ENCODE measurements around the gene C13orf46.

DNA sequence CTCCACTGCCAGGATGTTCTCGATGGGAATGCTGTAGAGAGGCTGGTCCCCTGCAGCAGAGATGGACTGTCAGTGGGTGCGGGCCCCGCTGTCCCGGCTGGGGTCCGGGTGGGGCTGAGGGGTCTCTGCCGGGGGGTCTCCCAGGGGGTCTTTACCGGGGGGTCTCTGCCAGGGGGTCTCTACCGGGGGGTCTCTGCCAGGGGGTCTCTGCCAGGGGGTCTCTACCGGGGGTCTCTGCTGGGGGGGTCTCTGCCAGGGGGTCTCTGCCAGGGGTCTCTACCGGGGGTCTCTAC lies 25.7 kb upstream of the C13orf46 start:
- TF ChIP-seq CEBPB (IDR thresholded peaks at IDR 0.05; ENCODE audit: low read depth, low read length) (no peak), SRF (IDR thresholded peaks at IDR 0.05; ENCODE audit: low read depth, low read length) (no peak), GABPA (IDR thresholded peaks at IDR 0.05; ENCODE audit: borderline replicate concordance, insufficient read depth, low read length) (no peak), BACH1 (IDR thresholded peaks at IDR 0.05; ENCODE audit: low read length) (no peak), POLR2A (IDR thresholded peaks at IDR 0.05; ENCODE audit: control extremely low read depth in 1 of 2, low read depth in 2 of 2, low read length in 2 of 2) (no peak), POLR2AphosphoS5 (IDR thresholded peaks at IDR 0.05; ENCODE audit: low read depth, low read length) (no peak), RNF2 (IDR thresholded peaks at IDR 0.05; ENCODE audit: borderline replicate concordance, low read depth, low read length, missing control alignments, poor library complexity, severe bottlenecking) (no peak), CHD7 (IDR thresholded peaks at IDR 0.05; ENCODE audit: insufficient replicate concordance, low read length) (no peak), CBX8 (IDR thresholded peaks at IDR 0.05; ENCODE audit: borderline replicate concordance, low read depth, low read length) (no peak), EP300 (IDR thresholded peaks at IDR 0.05; ENCODE audit: borderline replicate concordance in 1 of 2, low read depth in 2 of 2, low read length in 2 of 2) (no peak), JUN (IDR thresholded peaks at IDR 0.05; ENCODE audit: low read depth, low read length) (no peak)
- TF ChIP-seq, protein P1, sequence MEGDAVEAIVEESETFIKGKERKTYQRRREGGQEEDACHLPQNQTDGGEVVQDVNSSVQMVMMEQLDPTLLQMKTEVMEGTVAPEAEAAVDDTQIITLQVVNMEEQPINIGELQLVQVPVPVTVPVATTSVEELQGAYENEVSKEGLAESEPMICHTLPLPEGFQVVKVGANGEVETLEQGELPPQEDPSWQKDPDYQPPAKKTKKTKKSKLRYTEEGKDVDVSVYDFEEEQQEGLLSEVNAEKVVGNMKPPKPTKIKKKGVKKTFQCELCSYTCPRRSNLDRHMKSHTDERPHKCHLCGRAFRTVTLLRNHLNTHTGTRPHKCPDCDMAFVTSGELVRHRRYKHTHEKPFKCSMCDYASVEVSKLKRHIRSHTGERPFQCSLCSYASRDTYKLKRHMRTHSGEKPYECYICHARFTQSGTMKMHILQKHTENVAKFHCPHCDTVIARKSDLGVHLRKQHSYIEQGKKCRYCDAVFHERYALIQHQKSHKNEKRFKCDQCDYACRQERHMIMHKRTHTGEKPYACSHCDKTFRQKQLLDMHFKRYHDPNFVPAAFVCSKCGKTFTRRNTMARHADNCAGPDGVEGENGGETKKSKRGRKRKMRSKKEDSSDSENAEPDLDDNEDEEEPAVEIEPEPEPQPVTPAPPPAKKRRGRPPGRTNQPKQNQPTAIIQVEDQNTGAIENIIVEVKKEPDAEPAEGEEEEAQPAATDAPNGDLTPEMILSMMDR (IDR thresholded peaks at IDR 0.05; ENCODE audit: control extremely low read depth in 1 of 3, insufficient read depth in 1 of 3, low read depth in 1 of 3, low read length in 3 of 3): no peak

All from H1 (cell line).